ENCODE data around the gene SRCAP. TPM values are rescaled to one million over a fixed set of nuclear protein-coding genes. Genes with fewer than 3 reads are reported as not detected.
A peak's percentile ranks its signal among the peaks of the same experiment; 100 is the strongest.

Gene SRCAP
- total RNA-seq, 1 donor from 2014 or later: 24.5 TPM

DNA sequence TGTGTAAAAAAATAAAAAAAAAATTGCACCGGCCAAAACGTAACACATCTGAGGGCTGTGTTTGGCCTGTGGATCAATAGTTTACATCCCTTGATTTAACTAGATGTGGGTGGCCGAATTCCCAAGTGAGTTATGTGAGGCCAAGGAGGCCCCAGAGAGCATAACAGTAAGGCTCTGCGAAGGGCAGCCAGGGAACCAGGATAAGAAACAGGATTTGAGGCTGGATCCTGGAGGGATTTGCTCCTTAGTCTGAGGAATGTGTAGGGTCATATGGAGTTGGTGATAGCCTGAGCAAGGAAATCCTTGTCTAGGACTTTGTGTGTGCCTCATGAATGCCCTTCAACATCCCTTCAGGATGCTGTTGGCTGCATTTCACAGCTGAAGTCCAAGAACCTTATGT is 51.2 kb downstream of the SRCAP start:
- Histone ChIP-seq H3K4me3 (no peak overlapping the region), H3K9me3 (no peaks in the 10 kb centered on the region), H3K36me3 (peaks cover 9 to 34% of the 10 kb centered on the region in 2 donors), H3K27ac (no peak overlapping the region), H3K4me1 (peaks cover 7 to 8% of the 10 kb centered on the region in 2 donors), H3K27me3 (no peaks in the 10 kb centered on the region)
- no peak for DNase-seq (ENCODE audit: low spot score in 2 of 2)
- intact Hi-C loops (cut with DNase I): no loop called here
- TF ChIP-seq, protein P1, sequence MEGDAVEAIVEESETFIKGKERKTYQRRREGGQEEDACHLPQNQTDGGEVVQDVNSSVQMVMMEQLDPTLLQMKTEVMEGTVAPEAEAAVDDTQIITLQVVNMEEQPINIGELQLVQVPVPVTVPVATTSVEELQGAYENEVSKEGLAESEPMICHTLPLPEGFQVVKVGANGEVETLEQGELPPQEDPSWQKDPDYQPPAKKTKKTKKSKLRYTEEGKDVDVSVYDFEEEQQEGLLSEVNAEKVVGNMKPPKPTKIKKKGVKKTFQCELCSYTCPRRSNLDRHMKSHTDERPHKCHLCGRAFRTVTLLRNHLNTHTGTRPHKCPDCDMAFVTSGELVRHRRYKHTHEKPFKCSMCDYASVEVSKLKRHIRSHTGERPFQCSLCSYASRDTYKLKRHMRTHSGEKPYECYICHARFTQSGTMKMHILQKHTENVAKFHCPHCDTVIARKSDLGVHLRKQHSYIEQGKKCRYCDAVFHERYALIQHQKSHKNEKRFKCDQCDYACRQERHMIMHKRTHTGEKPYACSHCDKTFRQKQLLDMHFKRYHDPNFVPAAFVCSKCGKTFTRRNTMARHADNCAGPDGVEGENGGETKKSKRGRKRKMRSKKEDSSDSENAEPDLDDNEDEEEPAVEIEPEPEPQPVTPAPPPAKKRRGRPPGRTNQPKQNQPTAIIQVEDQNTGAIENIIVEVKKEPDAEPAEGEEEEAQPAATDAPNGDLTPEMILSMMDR (IDR thresholded peaks at IDR 0.05): no peak

DNA sequence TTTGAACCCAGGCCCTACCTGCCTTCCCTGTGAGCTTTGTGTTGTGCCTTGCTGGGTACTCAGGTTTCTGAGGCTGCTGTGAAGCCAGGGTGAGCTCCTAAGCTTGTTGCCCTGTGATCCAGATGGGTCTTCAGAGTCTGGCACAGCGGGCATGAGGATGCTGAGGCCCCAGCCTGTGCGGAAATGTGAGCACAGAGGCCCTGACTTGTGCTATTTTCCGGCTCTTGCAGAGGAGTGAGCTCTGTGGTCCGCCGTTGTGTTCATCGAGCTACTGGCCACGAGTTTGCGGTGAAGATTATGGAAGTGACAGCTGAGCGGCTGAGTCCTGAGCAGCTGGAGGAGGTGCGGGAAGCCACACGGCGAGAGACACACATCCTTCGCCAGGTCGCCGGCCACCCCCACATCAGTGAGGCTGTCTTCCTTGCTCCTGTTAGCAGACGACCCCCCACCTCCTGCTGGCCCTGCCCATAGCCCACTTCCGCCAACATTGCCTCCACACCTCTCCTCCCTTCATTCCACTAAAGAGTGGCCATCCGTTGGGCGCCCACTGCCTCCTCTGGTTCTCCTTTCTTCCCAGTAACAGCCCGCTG is 52.0 kb downstream of the SRCAP start:
- Histone ChIP-seq H3K27ac (no peak overlapping the region), H3K4me3 (no peak overlapping the region), H3K27me3 (no peaks in the 10 kb centered on the region), H3K36me3 (peaks cover 9 to 37% of the 10 kb centered on the region in 2 donors), H3K9me3 (no peaks in the 10 kb centered on the region), H3K4me1 (peaks cover 7 to 8% of the 10 kb centered on the region in 2 donors)
- intact Hi-C loops (cut with DNase I): no loop called here
- DNase-seq (ENCODE audit: low spot score in 2 of 2): no peak
- TF ChIP-seq, protein P1 (IDR thresholded peaks at IDR 0.05): no peak

DNA sequence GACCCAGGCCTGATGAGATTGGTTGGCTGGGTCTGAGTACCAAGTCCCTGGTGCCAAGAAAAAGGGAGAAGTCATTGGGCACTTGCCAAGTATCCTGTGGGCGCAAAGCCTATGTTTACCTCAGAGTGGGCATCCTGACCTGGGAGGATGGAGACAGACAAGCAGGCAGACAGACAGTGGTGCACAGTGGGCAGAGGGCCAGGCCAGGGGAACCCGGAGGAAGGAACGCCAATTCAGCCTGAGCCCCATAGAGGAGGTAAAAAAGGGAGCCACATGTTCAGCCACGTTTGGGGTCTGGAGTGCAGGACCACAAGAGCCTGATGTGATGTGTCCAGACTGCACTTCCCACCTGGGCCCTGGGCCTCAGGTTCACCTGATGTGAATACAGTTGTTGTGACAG is 54.6 kb downstream of the SRCAP start:
- intact Hi-C loops (cut with DNase I): no loop called here
- peak in 1 of 2 donors; percentile 56 for DNase-seq (ENCODE audit: low spot score in 2 of 2)
- Histone ChIP-seq H3K4me3 (no peak overlapping the region), H3K27me3 (no peaks in the 10 kb centered on the region), H3K9me3 (no peaks in the 10 kb centered on the region), H3K36me3 (peaks cover 15 to 49% of the 10 kb centered on the region in 2 donors), H3K4me1 (no peaks in the 10 kb centered on the region), H3K27ac (no peak overlapping the region)
- TF ChIP-seq, protein P1 (IDR thresholded peaks at IDR 0.05): no peak

DNA sequence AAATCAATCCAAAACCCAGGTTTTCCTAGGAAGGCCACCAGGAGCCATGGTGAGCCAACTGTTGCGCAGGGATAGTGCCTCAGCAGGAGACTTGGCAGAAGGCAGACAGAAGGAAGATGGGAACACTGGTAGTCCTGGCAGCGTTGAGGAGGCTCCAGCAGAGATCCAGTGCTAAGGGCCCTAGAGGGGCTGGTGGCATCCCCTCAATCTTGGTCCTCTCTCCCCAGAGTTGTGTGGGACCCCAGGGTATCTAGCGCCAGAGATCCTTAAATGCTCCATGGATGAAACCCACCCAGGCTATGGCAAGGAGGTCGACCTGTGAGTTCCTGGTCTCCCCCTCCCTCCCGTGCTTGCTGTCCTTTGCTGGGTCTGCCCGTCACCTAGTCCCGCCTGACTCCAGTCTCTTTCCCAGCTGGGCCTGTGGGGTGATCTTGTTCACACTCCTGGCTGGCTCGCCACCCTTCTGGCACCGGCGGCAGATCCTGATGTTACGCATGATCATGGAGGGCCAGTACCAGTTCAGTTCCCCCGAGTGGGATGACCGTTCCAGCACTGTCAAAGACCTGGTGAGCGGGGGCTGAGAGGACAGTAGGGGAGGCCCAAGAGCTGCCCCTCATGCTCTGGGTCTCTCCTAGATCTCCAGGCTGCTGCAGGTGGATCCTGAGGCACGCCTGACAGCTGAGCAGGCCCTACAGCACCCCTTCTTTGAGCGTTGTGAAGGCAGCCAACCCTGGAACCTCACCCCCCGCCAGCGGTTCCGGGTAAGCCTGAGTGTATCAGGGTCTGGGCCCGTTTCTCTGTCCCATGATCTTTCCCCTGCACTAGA is 57.2 kb downstream of the SRCAP start:
- TF ChIP-seq, protein P1 (IDR thresholded peaks at IDR 0.05): no peak
- Histone ChIP-seq H3K9me3 (no peaks in the 10 kb centered on the region), H3K27me3 (no peaks in the 10 kb centered on the region), H3K36me3 (peaks cover 10 to 47% of the 10 kb centered on the region in 2 donors), H3K27ac (no peak overlapping the region), H3K4me1 (peaks cover 3 to 5% of the 10 kb centered on the region in 2 donors), H3K4me3 (no peak overlapping the region)
- DNase-seq (ENCODE audit: low spot score in 2 of 2): no peak
- intact Hi-C loops (cut with DNase I): no loop called here

DNA sequence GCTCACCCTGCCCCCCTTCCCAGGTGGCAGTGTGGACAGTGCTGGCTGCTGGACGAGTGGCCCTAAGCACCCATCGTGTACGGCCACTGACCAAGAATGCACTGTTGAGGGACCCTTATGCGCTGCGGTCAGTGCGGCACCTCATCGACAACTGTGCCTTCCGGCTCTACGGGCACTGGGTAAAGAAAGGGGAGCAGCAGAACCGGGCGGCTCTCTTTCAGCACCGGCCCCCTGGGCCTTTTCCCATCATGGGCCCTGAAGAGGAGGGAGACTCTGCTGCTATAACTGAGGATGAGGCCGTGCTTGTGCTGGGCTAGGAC is 57.8 kb downstream of the SRCAP start:
- H3K4me1 ChIP-seq: peaks cover 6% of the 10 kb centered on the region in 2 donors
- intact Hi-C loops (cut with DNase I): no loop called here
- H3K4me3 ChIP-seq: no peak overlapping the region
- no peak for DNase-seq (ENCODE audit: low spot score in 2 of 2)
- no peaks in the 10 kb centered on the region for H3K9me3 ChIP-seq
- H3K36me3 ChIP-seq: peaks cover 6 to 42% of the 10 kb centered on the region in 2 donors
- TF ChIP-seq, protein P1 (IDR thresholded peaks at IDR 0.05): no peak
- H3K27me3 ChIP-seq: no peaks in the 10 kb centered on the region
- no peak overlapping the region for H3K27ac ChIP-seq
